ENCODE measurements around the gene APP.

GRCh38 chr21:25931765-25932164 lies 238.8 kb downstream of the APP start:
- TF ChIP-seq, protein P1, sequence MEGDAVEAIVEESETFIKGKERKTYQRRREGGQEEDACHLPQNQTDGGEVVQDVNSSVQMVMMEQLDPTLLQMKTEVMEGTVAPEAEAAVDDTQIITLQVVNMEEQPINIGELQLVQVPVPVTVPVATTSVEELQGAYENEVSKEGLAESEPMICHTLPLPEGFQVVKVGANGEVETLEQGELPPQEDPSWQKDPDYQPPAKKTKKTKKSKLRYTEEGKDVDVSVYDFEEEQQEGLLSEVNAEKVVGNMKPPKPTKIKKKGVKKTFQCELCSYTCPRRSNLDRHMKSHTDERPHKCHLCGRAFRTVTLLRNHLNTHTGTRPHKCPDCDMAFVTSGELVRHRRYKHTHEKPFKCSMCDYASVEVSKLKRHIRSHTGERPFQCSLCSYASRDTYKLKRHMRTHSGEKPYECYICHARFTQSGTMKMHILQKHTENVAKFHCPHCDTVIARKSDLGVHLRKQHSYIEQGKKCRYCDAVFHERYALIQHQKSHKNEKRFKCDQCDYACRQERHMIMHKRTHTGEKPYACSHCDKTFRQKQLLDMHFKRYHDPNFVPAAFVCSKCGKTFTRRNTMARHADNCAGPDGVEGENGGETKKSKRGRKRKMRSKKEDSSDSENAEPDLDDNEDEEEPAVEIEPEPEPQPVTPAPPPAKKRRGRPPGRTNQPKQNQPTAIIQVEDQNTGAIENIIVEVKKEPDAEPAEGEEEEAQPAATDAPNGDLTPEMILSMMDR (IDR thresholded peaks at IDR 0.05; ENCODE audit: insufficient read depth, low read length, poor library complexity, severe bottlenecking) = no peak
- TF ChIP-seq EZH2phosphoT487 (conservative IDR thresholded peaks at IDR 0.05; ENCODE audit: low read length) = no peak
